Smooth muscle cell (in vitro differentiated cells): ENCODE measurements around the gene CTSA. TPM values are rescaled to one million over a fixed set of nuclear protein-coding genes. Genes with fewer than 3 reads are reported as not detected.

Experiments
- DNase-seq: peaks from one replicate; lab custom pipeline; 2025; ENCODE audit not compliant: unreplicated experiment; lab: John Stamatoyannopoulos, UW
- H2AFZ ChIP-seq: fragments of 200-600 bp; sonication (generic); 2 replicates; pipeline ENCODE4 v1.6.0; 2016; ENCODE audit warnings: antibody characterized with exemption, low read depth, mild to moderate bottlenecking
- H3F3A ChIP-seq: fragments of 200-600 bp; sonication (generic); 2 replicates; pipeline ENCODE4 v1.6.0; 2017; ENCODE audit warnings: antibody characterized with exemption, low read depth
- H3K27ac ChIP-seq: fragments of 200-600 bp; sonication (generic); 2 replicates; pipeline ENCODE4 v1.5.1; 2016; ENCODE audit warnings: low read depth, mild to moderate bottlenecking
- H3K27me3 ChIP-seq: fragments of 200-600 bp; sonication (generic); 2 replicates; pipeline ENCODE4 v1.6.1; 2016; ENCODE audit warnings: low read depth, mild to moderate bottlenecking
- H3K36me3 ChIP-seq: fragments of 200-600 bp; sonication (generic); 2 replicates; pipeline ENCODE4 v1.5.1; 2016; ENCODE audit warnings: low read depth
- H3K4me1 ChIP-seq: fragments of 200-600 bp; sonication (generic); 2 replicates; pipeline ENCODE4 v1.5.1; 2016; ENCODE audit warnings: low read depth
- H3K4me2 ChIP-seq: fragments of 200-600 bp; sonication (generic); 2 replicates; pipeline ENCODE4 v1.6.0; 2016; ENCODE audit warnings: mild to moderate bottlenecking
- H3K4me3 ChIP-seq: fragments of 200-600 bp; sonication (generic); 2 replicates; pipeline ENCODE4 v1.5.1; 2016; ENCODE audit warnings: mild to moderate bottlenecking
- H3K79me2 ChIP-seq: fragments of 200-600 bp; sonication (generic); 2 replicates; pipeline ENCODE4 v1.6.0; 2016; ENCODE audit warnings: low read depth, mild to moderate bottlenecking
- H3K9ac ChIP-seq: fragments of 200-600 bp; sonication (generic); 2 replicates; pipeline ENCODE4 v1.6.0; 2016; ENCODE audit warnings: low read depth
- H3K9me3 ChIP-seq: fragments of 200-600 bp; sonication (generic); replicated peaks from 2 replicates; pipeline ENCODE4 v1.5.1; 2016; ENCODE audit warnings: low read depth
- H4K20me1 ChIP-seq: fragments of 200-600 bp; sonication (generic); 2 replicates; pipeline ENCODE4 v1.6.0; 2016; ENCODE audit warnings: low read depth
- WGBS: methylation state at CpG from one replicate; pipeline ENCODE4 v1.1.7; 2016; ENCODE audit warnings: low lambda C conversion rate; 5-methylcytosine and 5-hydroxymethylcytosine counted together
- polyA plus RNA-seq: library from polyadenylated mRNA; unstranded; fragments of >200 nt; fragmentation: Nextera tagmentation; extraction: Ambion mirVana; gene quantifications from 2 replicates; pipeline ENCODE4 v1.2.1, GENCODE V29; 2016
- total RNA-seq: library from RNA; depleted of rRNA; stranded (reverse); fragments of >200 nt; gene quantifications from 2 replicates; pipeline ENCODE4 v1.2.3, GENCODE V29; 2014
- TF ChIP-seq, protein P1 (sequence below): fragments of 200-600 bp; sonication (generic); IDR thresholded peaks from 2 replicates; pipeline ENCODE4 v1.5.1; 2017; ENCODE audit warnings: borderline replicate concordance, mild to moderate bottlenecking, antibody characterized with exemption; ENCODE audit not compliant: insufficient read depth, poor library complexity, severe bottlenecking

The CTSA gene
- total and polyA plus RNA-seq, 2 experiments from 2014 or later: 74.8 to 132 TPM

DNA sequence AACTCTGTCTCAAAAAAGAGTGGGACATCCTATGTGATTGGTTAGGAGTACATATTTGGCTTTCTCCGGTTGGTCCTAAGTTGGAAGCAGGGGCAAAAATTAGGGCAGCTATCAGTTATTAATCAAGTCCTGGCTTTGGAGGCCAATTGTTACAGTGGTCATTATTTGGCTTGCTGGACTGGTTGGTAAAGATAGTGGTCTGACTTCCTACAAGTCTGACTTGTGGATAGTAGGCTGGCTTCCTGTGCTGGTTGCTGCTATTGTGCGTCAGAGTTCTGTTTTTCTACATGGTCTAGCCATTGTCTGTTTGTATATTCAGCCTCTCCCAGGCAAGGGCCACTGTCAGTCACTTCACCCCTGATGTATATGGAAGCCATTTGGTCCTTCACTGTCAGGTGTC, 40.9 kb upstream of the CTSA start:
- Histone ChIP-seq H3K9ac (no peak overlapping the region), H3K4me3 (no peak overlapping the region), H2AFZ (no peak overlapping the region), H3F3A (no peaks in the 10 kb centered on the region), H3K4me1 (no peaks in the 10 kb centered on the region), H3K79me2 (peaks cover 5% of the 10 kb centered on the region), H3K27ac (no peak overlapping the region), H3K36me3 (no peaks in the 10 kb centered on the region), H3K27me3 (no peaks in the 10 kb centered on the region), H4K20me1 (no peaks in the 10 kb centered on the region), H3K9me3 (no peaks in the 10 kb centered on the region), H3K4me2 (no peak overlapping the region)
- TF ChIP-seq, protein P1, sequence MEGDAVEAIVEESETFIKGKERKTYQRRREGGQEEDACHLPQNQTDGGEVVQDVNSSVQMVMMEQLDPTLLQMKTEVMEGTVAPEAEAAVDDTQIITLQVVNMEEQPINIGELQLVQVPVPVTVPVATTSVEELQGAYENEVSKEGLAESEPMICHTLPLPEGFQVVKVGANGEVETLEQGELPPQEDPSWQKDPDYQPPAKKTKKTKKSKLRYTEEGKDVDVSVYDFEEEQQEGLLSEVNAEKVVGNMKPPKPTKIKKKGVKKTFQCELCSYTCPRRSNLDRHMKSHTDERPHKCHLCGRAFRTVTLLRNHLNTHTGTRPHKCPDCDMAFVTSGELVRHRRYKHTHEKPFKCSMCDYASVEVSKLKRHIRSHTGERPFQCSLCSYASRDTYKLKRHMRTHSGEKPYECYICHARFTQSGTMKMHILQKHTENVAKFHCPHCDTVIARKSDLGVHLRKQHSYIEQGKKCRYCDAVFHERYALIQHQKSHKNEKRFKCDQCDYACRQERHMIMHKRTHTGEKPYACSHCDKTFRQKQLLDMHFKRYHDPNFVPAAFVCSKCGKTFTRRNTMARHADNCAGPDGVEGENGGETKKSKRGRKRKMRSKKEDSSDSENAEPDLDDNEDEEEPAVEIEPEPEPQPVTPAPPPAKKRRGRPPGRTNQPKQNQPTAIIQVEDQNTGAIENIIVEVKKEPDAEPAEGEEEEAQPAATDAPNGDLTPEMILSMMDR: no peak
- no peak for DNase-seq
- 100% methylated on average over 2 of the region's 2 CpGs for WGBS

DNA sequence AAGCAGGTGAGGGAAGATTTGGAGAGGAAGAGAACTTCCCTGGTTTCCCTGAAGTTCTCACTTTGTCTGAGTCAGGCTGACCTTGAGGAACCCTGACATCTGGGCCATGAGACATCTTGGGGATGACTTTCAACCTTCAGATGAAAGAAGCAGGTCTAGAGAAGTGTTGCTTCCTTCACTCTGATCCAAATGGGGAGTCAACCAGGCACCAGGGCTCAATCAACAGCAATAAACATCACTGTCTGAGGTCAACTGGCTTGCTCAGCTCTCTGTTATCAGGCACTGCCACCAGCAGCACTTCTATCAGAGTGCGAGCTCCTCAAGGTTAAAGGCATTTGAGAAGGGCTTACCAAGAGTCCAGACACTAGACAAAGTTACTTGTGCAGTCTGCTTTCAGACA, 40.2 kb upstream of the CTSA start:
- H4K20me1 ChIP-seq: no peaks in the 10 kb centered on the region
- H3K27ac ChIP-seq: no peak overlapping the region
- no peak overlapping the region for H3K9ac ChIP-seq
- H3K4me2 ChIP-seq: no peak overlapping the region
- H3K4me3 ChIP-seq: no peak overlapping the region
- DNase-seq: no peak
- WGBS: 43% methylated on average over 1 of the region's 1 CpG
- no peak overlapping the region for H2AFZ ChIP-seq
- no peaks in the 10 kb centered on the region for H3K4me1 ChIP-seq
- TF ChIP-seq, protein P1: no peak
- H3K36me3 ChIP-seq: no peaks in the 10 kb centered on the region
- no peaks in the 10 kb centered on the region for H3K27me3 ChIP-seq
- no peaks in the 10 kb centered on the region for H3F3A ChIP-seq
- peaks cover 11% of the 10 kb centered on the region for H3K79me2 ChIP-seq
- no peaks in the 10 kb centered on the region for H3K9me3 ChIP-seq

DNA sequence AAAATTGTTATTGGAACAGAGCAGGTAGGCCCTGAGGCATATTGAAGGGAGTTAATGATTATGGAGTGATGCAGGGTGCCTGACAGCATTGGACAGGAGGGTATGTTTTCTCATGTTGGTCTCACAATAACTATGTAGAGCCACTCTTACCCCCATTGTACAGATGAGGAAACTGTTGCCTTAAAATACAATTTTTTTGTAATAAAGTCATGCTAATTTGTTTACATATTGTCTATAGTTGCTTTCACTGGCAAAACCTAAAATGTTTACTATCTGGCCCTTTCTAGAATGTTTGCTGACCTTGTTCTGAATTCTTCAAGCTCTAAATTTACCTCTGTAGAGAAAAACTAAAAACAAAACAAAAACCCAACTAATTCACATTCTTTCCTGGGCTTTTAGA, 39.6 kb upstream of the CTSA start:
- Histone ChIP-seq H3K4me2 (no peak overlapping the region), H3K36me3 (no peaks in the 10 kb centered on the region), H3K79me2 (peaks cover 17% of the 10 kb centered on the region), H3K4me1 (peaks cover 5% of the 10 kb centered on the region), H3K4me3 (no peak overlapping the region), H2AFZ (no peak overlapping the region), H3F3A (no peaks in the 10 kb centered on the region), H3K27me3 (no peaks in the 10 kb centered on the region), H3K27ac (no peak overlapping the region), H3K9ac (no peak overlapping the region), H3K9me3 (no peaks in the 10 kb centered on the region), H4K20me1 (no peaks in the 10 kb centered on the region)
- TF ChIP-seq, protein P1: no peak
- DNase-seq: no peak

DNA sequence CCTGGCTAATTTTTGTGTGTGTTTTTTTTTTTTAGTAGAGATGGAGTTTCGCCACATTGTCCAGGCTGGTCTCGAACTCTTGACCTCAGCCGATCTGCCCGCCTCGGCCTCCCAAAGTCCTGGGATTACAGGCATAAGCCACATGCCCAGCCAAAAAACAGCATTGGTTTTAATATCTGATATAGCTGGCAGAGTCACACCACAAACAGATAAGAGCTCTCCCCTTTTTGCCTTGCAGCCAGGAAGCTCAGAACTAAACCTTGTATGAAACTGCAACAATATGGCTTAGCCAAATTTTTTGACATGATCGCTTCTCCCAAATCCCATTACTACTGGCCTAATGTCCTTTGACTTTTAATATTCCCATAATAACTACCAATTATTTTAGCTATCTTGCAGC, 38.8 kb upstream of the CTSA start:
- 100% methylated on average over 6 of the region's 6 CpGs for WGBS
- Histone ChIP-seq H3K27me3 (no peaks in the 10 kb centered on the region), H3K4me1 (peaks cover 7% of the 10 kb centered on the region), H3K36me3 (no peaks in the 10 kb centered on the region), H4K20me1 (no peaks in the 10 kb centered on the region), H3K4me3 (no peak overlapping the region), H3K79me2 (peaks cover 21% of the 10 kb centered on the region), H2AFZ (no peak overlapping the region), H3F3A (no peaks in the 10 kb centered on the region), H3K9me3 (no peaks in the 10 kb centered on the region), H3K4me2 (no peak overlapping the region), H3K27ac (no peak overlapping the region), H3K9ac (no peak overlapping the region)
- TF ChIP-seq, protein P1: no peak
- DNase-seq: no peak
